Nephron (organoid): ENCODE results near the gene PCDHGA1.
A peak's percentile ranks its signal among the peaks of the same experiment; 100 is the strongest.

Experiments
- H3K27ac Mint-ChIP-seq, 3 experiments: 2 replicates each; pipeline ENCODE4 v1.8.0; 2020; ENCODE audit warnings: mixed read lengths in 3 of 3, mild to moderate bottlenecking in 2 of 3, moderate library complexity in 1 of 3
- H3K27me3 Mint-ChIP-seq: 2 replicates; pipeline ENCODE4 v1.8.0; 2021; ENCODE audit warnings: low read depth, mild to moderate bottlenecking, moderate library complexity, mixed read lengths
- H3K36me3 Mint-ChIP-seq: 2 replicates; pipeline ENCODE4 v1.8.0; 2020; ENCODE audit warnings: low read depth, mixed read lengths
- H3K4me1 Mint-ChIP-seq: 2 replicates; pipeline ENCODE4 v1.8.0; 2020; ENCODE audit warnings: mixed read lengths
- H3K4me3 Mint-ChIP-seq, 3 experiments: 2 replicates each; pipeline ENCODE4 v1.8.0; 2020; ENCODE audit warnings: mild to moderate bottlenecking in 3 of 3, mixed read lengths in 3 of 3, moderate library complexity in 2 of 3
- H3K9me3 Mint-ChIP-seq: 2 replicates; pipeline ENCODE4 v1.8.0; 2020; ENCODE audit warnings: mixed read lengths
- CTCF ChIP-seq, 3 experiments: fragments of 200-600 bp; sonication (generic); IDR thresholded peaks; one replicate each; pipeline ENCODE4 v1.5.0; 2021; ENCODE audit warnings: antibody characterized with exemption in 3 of 3; ENCODE audit not compliant: unreplicated experiment in 3 of 3

The PCDHGA1 gene

GRCh38 chr5:141319202-141319601 is 11.1 kb upstream of the PCDHGA1 start:
- H3K9me3 Mint-ChIP-seq = peaks cover 69% of the 10 kb centered on the region
- no peak for TF ChIP-seq CTCF (IDR thresholded peaks at IDR 0.05; ENCODE audit: unreplicated experiment in 3 of 3)
- peak overlapping the region; percentile 94 to 99 (median 97) for H3K4me3 Mint-ChIP-seq
- H3K36me3 Mint-ChIP-seq = peaks cover 83% of the 10 kb centered on the region
- no peak overlapping the region for H3K27ac Mint-ChIP-seq
- peaks cover 8% of the 10 kb centered on the region for H3K27me3 Mint-ChIP-seq
- peaks cover 5% of the 10 kb centered on the region for H3K4me1 Mint-ChIP-seq

DNA sequence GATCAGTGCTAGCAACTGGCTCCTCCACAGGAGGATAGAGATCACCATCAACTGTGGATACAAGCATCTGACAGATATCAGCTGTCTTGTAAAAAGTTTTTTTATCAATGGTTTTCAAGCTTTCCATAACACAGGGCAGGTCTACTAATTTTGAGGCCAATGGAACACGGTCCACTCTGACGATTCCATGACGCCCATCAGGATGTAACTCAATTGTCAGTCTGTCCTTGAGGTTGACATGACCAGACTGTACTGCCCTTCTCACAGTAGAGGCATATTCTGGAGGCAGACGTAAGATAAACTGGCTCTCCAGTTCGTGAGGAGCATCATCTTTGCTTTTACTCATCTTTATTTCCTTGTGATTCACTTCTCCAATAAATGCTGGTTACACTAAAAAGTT is 10.6 kb upstream of the PCDHGA1 start:
- H3K4me3 Mint-ChIP-seq = peak overlapping the region; percentile 94 to 99 (median 97)
- peaks cover 5% of the 10 kb centered on the region for H3K4me1 Mint-ChIP-seq
- peaks cover 67% of the 10 kb centered on the region for H3K9me3 Mint-ChIP-seq
- H3K27me3 Mint-ChIP-seq = peaks cover 8% of the 10 kb centered on the region
- H3K36me3 Mint-ChIP-seq = peaks cover 81% of the 10 kb centered on the region
- no peak for TF ChIP-seq CTCF (IDR thresholded peaks at IDR 0.05; ENCODE audit: unreplicated experiment in 3 of 3)
- H3K27ac Mint-ChIP-seq = peak overlapping the region in 2 of 3 experiments; percentile 98 to 99

- Mint-ChIP-seq H3K36me3 (peaks cover 77% of the 10 kb centered on the region), H3K4me1 (peaks cover 5% of the 10 kb centered on the region), H3K27me3 (peaks cover 8% of the 10 kb centered on the region), H3K4me3 (peak within 1 kb of the TSS; percentile 94 to 99 (median 97)), H3K9me3 (peaks cover 63% of the 10 kb centered on the region), H3K27ac (peak within 1 kb of the TSS; percentile 98 to 99 (median 99))
- peak; percentile 89 to 95 (median 92) for TF ChIP-seq CTCF (IDR thresholded peaks at IDR 0.05; ENCODE audit: unreplicated experiment in 3 of 3)
These were observed 9.8 kb upstream of the PCDHGA1 start, which contains the start of gene TAF7 for GRCh38 chr5:141320225-141321169. Gene TAF7 (minus strand): TSS chr5:141320784. CDS start chr5:141320044, 740 bp downstream.

- H3K9me3 Mint-ChIP-seq = peaks cover 68% of the 10 kb centered on the region
- H3K4me1 Mint-ChIP-seq = peaks cover 5% of the 10 kb centered on the region
- H3K36me3 Mint-ChIP-seq = peaks cover 72% of the 10 kb centered on the region
- no peak for TF ChIP-seq CTCF (IDR thresholded peaks at IDR 0.05; ENCODE audit: unreplicated experiment in 3 of 3)
- peaks cover 8% of the 10 kb centered on the region for H3K27me3 Mint-ChIP-seq
- H3K4me3 Mint-ChIP-seq = peak overlapping the region; percentile 94 to 99 (median 97)
- peak overlapping the region in 2 of 3 experiments; percentile 57 to 63 for H3K27ac Mint-ChIP-seq
These were observed 8.1 kb upstream of the PCDHGA1 start for GRCh38 chr5:141322261-141322660.

GRCh38 chr5:141326088-141326854 is 4.0 kb upstream of the PCDHGA1 start:
- H3K4me1 Mint-ChIP-seq = no peaks in the 10 kb centered on the region
- H3K27me3 Mint-ChIP-seq = no peaks in the 10 kb centered on the region
- TF ChIP-seq CTCF (IDR thresholded peaks at IDR 0.05; ENCODE audit: unreplicated experiment in 3 of 3) = no peak
- no peak overlapping the region for H3K27ac Mint-ChIP-seq
- H3K9me3 Mint-ChIP-seq = peaks cover 58% of the 10 kb centered on the region
- H3K4me3 Mint-ChIP-seq = peak overlapping the region in 2 of 3 experiments; percentile 44 to 66
- peaks cover 38% of the 10 kb centered on the region for H3K36me3 Mint-ChIP-seq
